Mesothelial cell of epicardium (in vitro differentiated cells): ENCODE results near the gene HM13. TPM values are rescaled to one million over a fixed set of nuclear protein-coding genes. Genes with fewer than 3 reads are reported as not detected.
"Not testable (repeated sequence)": the region's sequence is repeated elsewhere in the genome, so short reads cannot be mapped to it uniquely, and the experiment has no call there.

Experiments
- DNase-seq, 2 experiments: peaks; one replicate each; pipeline ENCODE4 v3.0.0; 2021; ENCODE audit warnings: low spot score in 2 of 2; ENCODE audit not compliant: unreplicated experiment in 2 of 2
- H3K27ac Mint-ChIP-seq: 2 replicates; pipeline ENCODE4 v1.8.0; 2021; ENCODE audit warnings: mixed read lengths
- H3K27me3 Mint-ChIP-seq: 2 replicates; pipeline ENCODE4 v1.8.0; 2021; ENCODE audit warnings: low read depth, mixed read lengths
- H3K36me3 Mint-ChIP-seq: 2 replicates; pipeline ENCODE4 v1.8.0; 2021; ENCODE audit warnings: mixed read lengths
- H3K4me1 Mint-ChIP-seq: 2 replicates; pipeline ENCODE4 v1.8.0; 2021; ENCODE audit warnings: mixed read lengths
- H3K4me3 Mint-ChIP-seq: 2 replicates; pipeline ENCODE4 v1.8.0; 2021; ENCODE audit warnings: mild to moderate bottlenecking, moderate library complexity, mixed read lengths
- H3K9me3 Mint-ChIP-seq: 2 replicates; pipeline ENCODE4 v1.8.0; 2021; ENCODE audit warnings: mixed read lengths
- total RNA-seq: library from RNA; stranded (reverse); gene quantifications from 3 replicates; pipeline ENCODE4 v1.2.1, GENCODE V29; 2021
- TF ChIP-seq, protein P1 (sequence below): fragments of 200-600 bp; sonication (generic); IDR thresholded peaks from one replicate; pipeline ENCODE4 v1.5.0; 2021; ENCODE audit warnings: antibody characterized with exemption; ENCODE audit not compliant: unreplicated experiment

Gene HM13
- total RNA-seq, 1 donor from 2014 or later, result 140 TPM

- Mint-ChIP-seq H3K27ac (no peak overlapping the region), H3K36me3 (no peaks in the 10 kb centered on the region), H3K4me1 (no peaks in the 10 kb centered on the region), H3K4me3 (no peak overlapping the region), H3K9me3 (peaks cover 24% of the 10 kb centered on the region), H3K27me3 (no peaks in the 10 kb centered on the region)
- TF ChIP-seq, protein P1, sequence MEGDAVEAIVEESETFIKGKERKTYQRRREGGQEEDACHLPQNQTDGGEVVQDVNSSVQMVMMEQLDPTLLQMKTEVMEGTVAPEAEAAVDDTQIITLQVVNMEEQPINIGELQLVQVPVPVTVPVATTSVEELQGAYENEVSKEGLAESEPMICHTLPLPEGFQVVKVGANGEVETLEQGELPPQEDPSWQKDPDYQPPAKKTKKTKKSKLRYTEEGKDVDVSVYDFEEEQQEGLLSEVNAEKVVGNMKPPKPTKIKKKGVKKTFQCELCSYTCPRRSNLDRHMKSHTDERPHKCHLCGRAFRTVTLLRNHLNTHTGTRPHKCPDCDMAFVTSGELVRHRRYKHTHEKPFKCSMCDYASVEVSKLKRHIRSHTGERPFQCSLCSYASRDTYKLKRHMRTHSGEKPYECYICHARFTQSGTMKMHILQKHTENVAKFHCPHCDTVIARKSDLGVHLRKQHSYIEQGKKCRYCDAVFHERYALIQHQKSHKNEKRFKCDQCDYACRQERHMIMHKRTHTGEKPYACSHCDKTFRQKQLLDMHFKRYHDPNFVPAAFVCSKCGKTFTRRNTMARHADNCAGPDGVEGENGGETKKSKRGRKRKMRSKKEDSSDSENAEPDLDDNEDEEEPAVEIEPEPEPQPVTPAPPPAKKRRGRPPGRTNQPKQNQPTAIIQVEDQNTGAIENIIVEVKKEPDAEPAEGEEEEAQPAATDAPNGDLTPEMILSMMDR, result no peak
- no peak for DNase-seq
Observed at GRCh38 chr20:31496761-31497295, 17.4 kb upstream of the HM13 start.

DNA sequence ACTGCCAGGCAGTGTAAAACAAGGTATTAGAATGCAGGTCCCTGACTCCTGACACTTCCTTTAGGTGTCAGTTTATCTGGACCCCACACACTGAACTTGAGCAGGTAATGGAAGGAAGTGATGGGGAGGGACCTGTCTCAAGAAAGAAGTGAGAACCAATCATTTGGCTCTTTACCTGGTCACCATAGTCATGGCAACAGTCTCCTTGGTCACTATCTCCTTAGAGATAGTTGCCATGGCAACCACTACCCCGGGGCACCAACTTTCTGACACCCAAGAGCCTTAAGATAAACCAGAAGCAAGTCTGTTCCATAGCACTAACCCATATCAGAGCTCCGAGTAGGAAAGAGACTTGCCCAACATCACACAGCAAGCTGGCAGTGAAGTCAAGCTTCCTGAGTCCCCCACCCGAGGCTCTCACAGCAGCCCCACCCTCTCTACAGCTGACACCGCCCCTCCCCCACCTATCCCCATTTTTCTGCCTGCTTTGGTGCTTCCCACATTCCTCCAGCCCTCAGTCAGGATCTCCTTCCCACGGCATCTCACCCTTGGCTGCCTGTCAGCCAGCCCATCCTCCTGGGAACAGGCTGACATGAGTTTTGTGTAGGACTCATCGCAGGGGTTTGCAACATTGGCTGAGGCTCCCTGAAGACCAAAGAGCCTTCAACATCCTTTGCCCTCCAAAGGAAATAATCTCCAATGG, 16.3 kb upstream of the HM13 start:
- Mint-ChIP-seq H3K27me3 (peaks cover 6% of the 10 kb centered on the region), H3K9me3 (peaks cover 24% of the 10 kb centered on the region), H3K4me1 (no peaks in the 10 kb centered on the region), H3K4me3 (no peak overlapping the region), H3K27ac (no peak overlapping the region), H3K36me3 (no peaks in the 10 kb centered on the region)
- no peak for DNase-seq
- TF ChIP-seq, protein P1, result no peak

- TF ChIP-seq, protein P1, result no peak
- Mint-ChIP-seq H3K36me3 (no peaks in the 10 kb centered on the region), H3K4me3 (no peak overlapping the region), H3K9me3 (peaks cover 13% of the 10 kb centered on the region), H3K27me3 (peaks cover 6% of the 10 kb centered on the region), H3K4me1 (no peaks in the 10 kb centered on the region), H3K27ac (no peak overlapping the region)
- no peak for DNase-seq
Observed at GRCh38 chr20:31500527-31500926, 13.7 kb upstream of the HM13 start.

GRCh38 chr20:31502884-31503673, 11.2 kb upstream of the HM13 start:
- not testable (repeated sequence) for H3K4me1 Mint-ChIP-seq, H3K27ac Mint-ChIP-seq, H3K9me3 Mint-ChIP-seq, H3K36me3 Mint-ChIP-seq, H3K4me3 Mint-ChIP-seq, H3K27me3 Mint-ChIP-seq
- TF ChIP-seq, protein P1, result peak; percentile 71
- DNase-seq, result peak; percentile 40 to 66

- H3K9me3 Mint-ChIP-seq, result peaks cover 3% of the 10 kb centered on the region
- no peak for DNase-seq
- H3K27ac Mint-ChIP-seq, result no peak overlapping the region
- peaks cover 6% of the 10 kb centered on the region for H3K27me3 Mint-ChIP-seq
- no peaks in the 10 kb centered on the region for H3K36me3 Mint-ChIP-seq
- no peak overlapping the region for H3K4me3 Mint-ChIP-seq
- no peaks in the 10 kb centered on the region for H3K4me1 Mint-ChIP-seq
- TF ChIP-seq, protein P1, result no peak
Observed at GRCh38 chr20:31505903-31506302, 8.3 kb upstream of the HM13 start.
